H1 (cell line): Measurements from ENCODE around the gene MYO15A. TPM values are rescaled to one million over a fixed set of nuclear protein-coding genes. Genes with fewer than 3 reads are reported as not detected.

Experiments
- CTCF ChIA-PET: fragments of 300-600 bp; sonication (Branson Sonifier 250); formaldehyde crosslinking; loops from one replicate; lab custom pipeline; 2021; ENCODE audit not compliant: partially characterized antibody; lab: Charles Lee
- POLR2A ChIA-PET: fragments of 300-600 bp; sonication (Branson Sonifier 250); formaldehyde crosslinking; loops from one replicate; lab custom pipeline; 2021; ENCODE audit warnings: inconsistent platforms; ENCODE audit not compliant: partially characterized antibody; lab: Charles Lee
- DNase-seq, 2 experiments: peaks; one replicate each; pipeline versions ENCODE4 v3.0.0 to v3.0.0-alpha.2; 2010 to 2022; ENCODE audit warnings: low spot score in 2 of 2, low read depth in 1 of 2, mixed read lengths in 1 of 2
- FAIRE-seq: peaks from 2 replicates; lab custom pipeline; 2011; peaks lifted over from hg19 to GRCh38; lab: Jason Lieb, UNC
- H2AFZ ChIP-seq: 2 replicates; pipeline ENCODE4 v1.8.1; 2012; ENCODE audit warnings: low read length, inconsistent platforms
- H2AK5ac ChIP-seq: 2 replicates; pipeline ENCODE4 v1.6.1; 2013; ENCODE audit warnings: low read depth, low read length
- H2BK120ac ChIP-seq: replicated peaks from 2 replicates; pipeline ENCODE3; 2013; ENCODE audit warnings: low read depth, low read length, inconsistent platforms
- H2BK12ac ChIP-seq: 2 replicates; pipeline ENCODE4 v1.6.1; 2013; ENCODE audit warnings: low read depth, low read length
- H2BK15ac ChIP-seq: 2 replicates; pipeline ENCODE4 v1.6.1; 2013; ENCODE audit warnings: low read length
- H2BK20ac ChIP-seq: 2 replicates; pipeline ENCODE4 v1.6.1; 2013; ENCODE audit warnings: low read length
- H2BK5ac ChIP-seq: 2 replicates; pipeline ENCODE4 v1.6.1; 2013; ENCODE audit warnings: low read depth, low read length
- H3K14ac ChIP-seq: 2 replicates; pipeline ENCODE4 v1.6.1; 2013; ENCODE audit warnings: inconsistent platforms; ENCODE audit not compliant: insufficient read length
- H3K18ac ChIP-seq: 2 replicates; pipeline ENCODE4 v1.6.1; 2013; ENCODE audit warnings: low read length; ENCODE audit errors: extremely low read depth
- H3K23ac ChIP-seq: 2 replicates; pipeline ENCODE4 v1.6.1; 2013; ENCODE audit warnings: inconsistent platforms; ENCODE audit not compliant: insufficient read length
- H3K23me2 ChIP-seq: 2 replicates; pipeline ENCODE4 v1.6.1; 2013; ENCODE audit warnings: low read depth, low read length
- H3K27ac ChIP-seq: 2 replicates; pipeline ENCODE4 v1.6.1; 2011; ENCODE audit warnings: low read depth, low read length, inconsistent platforms
- H3K27me3 ChIP-seq, 4 experiments: replicated peaks in 1 of 4; 1 replicate in 1 of 4; 2 replicates in 3 of 4; pipeline versions ENCODE4 v1.6.1 to v1.8.1; 2011 to 2013; ENCODE audit warnings: low read length in 3 of 4, mild to moderate bottlenecking in 3 of 4, inconsistent platforms in 2 of 4, mixed read lengths in 2 of 4, moderate library complexity in 1 of 4; ENCODE audit not compliant: control insufficient read depth in 3 of 4, insufficient read depth in 3 of 4; ENCODE audit errors: extremely low read depth in 1 of 4
- H3K36me3 ChIP-seq, 4 experiments: 2 replicates each; pipeline versions ENCODE4 v1.6.1 to v1.8.1; 2011 to 2013; ENCODE audit warnings: mild to moderate bottlenecking in 4 of 4, low read length in 3 of 4, moderate library complexity in 2 of 4, control low read depth in 1 of 4, inconsistent platforms in 1 of 4; ENCODE audit not compliant: insufficient read depth in 4 of 4, control insufficient read depth in 2 of 4
- H3K4ac ChIP-seq: replicated peaks from 2 replicates; pipeline ENCODE3; 2013; ENCODE audit warnings: low read length, low read depth, mixed read lengths, inconsistent platforms; ENCODE audit not compliant: insufficient read length
- H3K4me1 ChIP-seq, 4 experiments: replicated peaks in 1 of 4; 1 replicate in 1 of 4; 2 replicates in 3 of 4; pipeline versions ENCODE4 v1.6.1 to v1.8.1; 2011 to 2013; ENCODE audit warnings: low read length in 3 of 4, inconsistent platforms in 2 of 4, mixed read lengths in 1 of 4; ENCODE audit not compliant: insufficient read depth in 4 of 4, control insufficient read depth in 3 of 4
- H3K4me2 ChIP-seq, 2 experiments: 2 replicates each; pipeline versions ENCODE4 v1.6.1 to v1.8.1; 2011 to 2013; ENCODE audit warnings: low read depth in 2 of 2, low read length in 2 of 2, control low read depth in 1 of 2, inconsistent platforms in 1 of 2, mild to moderate bottlenecking in 1 of 2; ENCODE audit not compliant: insufficient read depth in 1 of 2
- H3K4me3 ChIP-seq, 4 experiments: fragments of 200-600, 300-600 bp in 1 of 4; sonication (generic), shearing (Covaris generic), sonication (Bioruptor Twin) in 1 of 4; 2 replicates each; pipeline versions ENCODE4 v1.5.1 to v1.8.1; 2011 to 2016; ENCODE audit warnings: low read length in 4 of 4, low read depth in 3 of 4, control low read depth in 2 of 4, inconsistent platforms in 2 of 4, mild to moderate bottlenecking in 2 of 4, mixed read lengths in 1 of 4, moderate library complexity in 1 of 4; ENCODE audit not compliant: insufficient read depth in 2 of 4; ENCODE audit errors: extremely low read depth in 1 of 4
- H3K56ac ChIP-seq: replicated peaks from 2 replicates; pipeline ENCODE3; 2013; ENCODE audit warnings: low read depth, mild to moderate bottlenecking, mixed read lengths, low read length, inconsistent platforms; ENCODE audit not compliant: insufficient read length
- H3K79me1 ChIP-seq: 2 replicates; pipeline ENCODE4 v1.6.1; 2013; ENCODE audit warnings: low read depth, low read length, control low read depth
- H3K79me2 ChIP-seq, 2 experiments: 2 replicates each; pipeline versions ENCODE4 v1.6.1 to v1.8.1; 2012 to 2013; ENCODE audit warnings: low read length in 2 of 2, mild to moderate bottlenecking in 2 of 2, inconsistent platforms in 1 of 2; ENCODE audit not compliant: insufficient read depth in 2 of 2, control insufficient read depth in 1 of 2
- H3K9ac ChIP-seq, 4 experiments: replicated peaks in 1 of 4; 1 replicate in 1 of 4; 2 replicates in 3 of 4; pipeline versions ENCODE4 v1.6.1 to v1.8.1; 2011 to 2013; ENCODE audit warnings: low read depth in 3 of 4, low read length in 3 of 4, control low read depth in 2 of 4, mild to moderate bottlenecking in 2 of 4, moderate library complexity in 2 of 4, inconsistent platforms in 1 of 4; ENCODE audit errors: extremely low read depth in 1 of 4
- H3K9me3 ChIP-seq, 2 experiments: 2 replicates each; pipeline versions ENCODE4 v1.6.1 to v1.8.1; 2012 to 2013; ENCODE audit warnings: mild to moderate bottlenecking in 2 of 2, moderate library complexity in 2 of 2, control low read depth in 1 of 2, inconsistent platforms in 1 of 2, low read depth in 1 of 2, low read length in 1 of 2, mixed read lengths in 1 of 2; ENCODE audit not compliant: insufficient read depth in 2 of 2
- H4K20me1 ChIP-seq, 2 experiments: replicated peaks in 1 of 2; 2 replicates each; pipeline versions ENCODE3 to v1.8.1; 2011 to 2013; ENCODE audit warnings: inconsistent platforms in 2 of 2, low read length in 2 of 2, mild to moderate bottlenecking in 1 of 2; ENCODE audit not compliant: insufficient read depth in 2 of 2, control insufficient read depth in 1 of 2
- H4K5ac ChIP-seq: 2 replicates; pipeline ENCODE4 v1.6.1; 2013; ENCODE audit warnings: low read length, low read depth, mixed read lengths, inconsistent platforms; ENCODE audit not compliant: insufficient read length
- H4K8ac ChIP-seq: 2 replicates; pipeline ENCODE4 v1.8.0; 2013; ENCODE audit warnings: mild to moderate bottlenecking, moderate library complexity, low read length, inconsistent platforms; ENCODE audit not compliant: insufficient read depth; ENCODE audit errors: extremely low read depth
- H4K91ac ChIP-seq: replicated peaks from 2 replicates; pipeline ENCODE3; 2013; ENCODE audit warnings: low read length, mixed read lengths, inconsistent platforms; ENCODE audit not compliant: insufficient read length
- HDAC2 ChIP-seq, 2 experiments: fragments of 300-600 bp in 1 of 2; sonication (generic) in 1 of 2; IDR thresholded peaks; 2 replicates each; pipeline ENCODE4 v1.6.1; 2011 to 2012; ENCODE audit warnings: low read depth in 2 of 2, low read length in 2 of 2, mild to moderate bottlenecking in 2 of 2, moderate library complexity in 2 of 2, borderline replicate concordance in 1 of 2, inconsistent platforms in 1 of 2
- PHF8 ChIP-seq: fragments of 200-600 bp; sonication (generic); conservative IDR thresholded peaks from 2 replicates; pipeline ENCODE4 v1.7.1; 2012; ENCODE audit warnings: low read depth, mild to moderate bottlenecking, inconsistent platforms, low read length, moderate library complexity
- SIX5 ChIP-seq: IDR thresholded peaks from 2 replicates; pipeline ENCODE4 v1.6.1; 2011; ENCODE audit warnings: mild to moderate bottlenecking, low read depth, low read length
- SP4 ChIP-seq: IDR thresholded peaks from 2 replicates; pipeline ENCODE4 v1.6.1; 2012; ENCODE audit warnings: low read length, inconsistent platforms
- TBP ChIP-seq: IDR thresholded peaks from 2 replicates; pipeline ENCODE4 v1.6.1; 2011; ENCODE audit warnings: low read depth, low read length, improper control_type of control experiment
- WGBS, 2 experiments: shearing (Covaris generic) in 1 of 2; methylation state at CpG; one replicate each; pipeline versions ENCODE4 v1.1.6 to v1.1.7; 2013 to 2015; ENCODE audit warnings: low lambda C conversion rate in 2 of 2, mixed read lengths in 2 of 2, inconsistent platforms in 1 of 2, low coverage in 1 of 2, missing lambda C conversion rate in 1 of 2; ENCODE audit not compliant: insufficient replicate concordance in 2 of 2, insufficient coverage in 1 of 2, insufficient read length in 1 of 2; ENCODE audit errors: extremely low coverage in 1 of 2, missing lambda C conversion rate in 1 of 2; 5-methylcytosine and 5-hydroxymethylcytosine counted together
- polyA plus RNA-seq, 7 experiments: library from polyadenylated mRNA; depleted of rRNA in 3 of 7; stranded (reverse) in 5 of 7; unstranded in 2 of 7; fragments of >200 nt in 5 of 7; fragments of 200-250 nt in 2 of 7; gene quantifications; 1 replicate in 5 of 7; 2 replicates in 1 of 7; 4 replicates in 1 of 7; pipeline versions ENCODE4 v1.2.1 to v1.2.3, GENCODE V29; 2011 to 2013; ENCODE audit warnings: missing spikeins in 2 of 7, mixed read lengths in 2 of 7
- total RNA-seq: library from RNA; stranded (reverse); fragmentation: NEBNext Ultra II Directional; extraction: Animal tissue kit (Norgen Biotek cat#: 25700); gene quantifications from 2 replicates; pipeline ENCODE4 v1.2.1, GENCODE V29; 2021

The MYO15A gene
- total and polyA plus RNA-seq, 2 of the 8 experiments (the other 6 are each of a cell fraction or from before 2014, with no cell fraction given) = 1.6 to 4.2 TPM

GRCh38 chr17:18179804-18180203 is 71.2 kb downstream of the MYO15A start:
- Histone ChIP-seq H3K79me2 (peaks cover 5 to 6% of the 10 kb centered on the region in 2 experiments; a peak in 3 of 4 replicates), H4K5ac (no peak overlapping the region), H3K27ac (no peak overlapping the region), H3K18ac (no peak overlapping the region), H3K9me3 (no peaks in the 10 kb centered on the region), H4K8ac (no peak overlapping the region), H3K36me3 (no peaks in the 10 kb centered on the region), H2BK5ac (no peak overlapping the region), H2BK12ac (no peak overlapping the region), H3K4me2 (no peak overlapping the region), H3K79me1 (no peaks in the 10 kb centered on the region), H3K23ac (no peak overlapping the region), H3K4ac (no peak overlapping the region), H3K23me2 (peaks cover 13% of the 10 kb centered on the region), H4K20me1 (peaks cover 1 to 4% of the 10 kb centered on the region in 2 experiments), H3K4me3 (no peak overlapping the region), H3K4me1 (peaks cover 0 to 10% (median 3%) of the 10 kb centered on the region in 4 experiments; a peak in 6 of 7 replicates), H2BK20ac (no peak overlapping the region), H3K56ac (no peak overlapping the region), H3K27me3 (no peaks in the 10 kb centered on the region), H3K14ac (no peak overlapping the region), H4K91ac (no peak overlapping the region), H2AFZ (no peak overlapping the region), H2BK120ac (no peak overlapping the region), H2BK15ac (no peak overlapping the region), H3K9ac (no peak overlapping the region; a peak in 1 of 7 replicates), H2AK5ac (no peak overlapping the region)
- ChIA-PET CTCF (interaction anchor here (0.9 to 4.8 kb wide), 4 partner anchors 10 to 51 kb away, joined by 3 to 53 read pairs (median 3); no protein-coding TSS in a partner anchor), POLR2A (interaction anchor here (0.9 to 6.1 kb wide), 2 partner anchors 9 to 152 kb away, joined by 3 to 43 read pairs; no protein-coding TSS in a partner anchor)
- TF ChIP-seq SIX5 (no peak), PHF8 (no peak), SP4 (no peak), TBP (no peak), HDAC2 (IDR thresholded peaks at IDR 0.05; ENCODE audit: borderline replicate concordance in 1 of 2, low read depth in 2 of 2, low read length in 2 of 2) (no peak)
- FAIRE-seq (no peak), DNase-seq (no peak)
- WGBS, 2 experiments = 97% methylated on average over 7 of the region's 7 CpGs; no CpG with 5 or more reads in 1 of the 2 experiments
